SH-SY5Y (cell line): Measurements from ENCODE around the gene ZBTB16.

ENCODE experiments used
- GATA2 ChIP-seq: IDR thresholded peaks from 2 replicates; pipeline ENCODE4 v1.6.1; 2011; ENCODE audit warnings: mild to moderate bottlenecking, low read depth, low read length
- GATA3 ChIP-seq: IDR thresholded peaks from 2 replicates; pipeline ENCODE4 v1.6.1; 2011; ENCODE audit warnings: low read depth, mild to moderate bottlenecking, low read length, moderate library complexity

- TF ChIP-seq GATA3, result no peak
- no peak for TF ChIP-seq GATA2
Measured at GRCh38 chr11:114286229-114286628, 226.7 kb downstream of the ZBTB16 start.
